MM.1S (cell line): ENCODE measurements around the gene KCNJ5.

Source experiments
- CTCF ChIP-seq: fragments of 300-600 bp; sonication (generic); IDR thresholded peaks from 2 replicates; pipeline ENCODE4 v1.5.1; 2016; ENCODE audit warnings: antibody characterized with exemption, low read length, mixed read lengths
- EZH2 ChIP-seq: fragments of 300-600 bp; sonication (generic); optimal IDR thresholded peaks from 2 replicates; pipeline ENCODE3; 2017; ENCODE audit warnings: low read depth, mild to moderate bottlenecking, antibody characterized with exemption, low read length, mixed read lengths
- EZH2phosphoT487 ChIP-seq: fragments of 300-600 bp; sonication (generic); IDR thresholded peaks from 2 replicates; pipeline ENCODE4 v1.6.1; 2018; ENCODE audit warnings: antibody characterized with exemption, low read length

GRCh38 chr11:128895526-128895925 lies 4.4 kb downstream of the KCNJ5 start:
- TF ChIP-seq CTCF: no peak
- no peak for TF ChIP-seq EZH2
- no peak for TF ChIP-seq EZH2phosphoT487
